Uterus (tissue), 2 donors: ENCODE measurements around the gene EXOC2.

Experiments used
- CTCF ChIP-seq, 4 experiments: fragments of 200-600 bp in 2 of 4; fragments of 450-650 bp in 2 of 4; sonication (generic) in 2 of 4; IDR thresholded peaks; one replicate each; pipeline ENCODE4 v1.5.1; 2016 to 2019; ENCODE audit warnings: antibody characterized with exemption in 4 of 4, mild to moderate bottlenecking in 2 of 4, moderate library complexity in 1 of 4
- POLR2A ChIP-seq, 2 donors: fragments of 450-650 bp; IDR thresholded peaks; one replicate each; pipeline ENCODE4 v1.6.1; 2016; ENCODE audit warnings: antibody characterized with exemption in 2 of 2, mild to moderate bottlenecking in 1 of 2, moderate library complexity in 1 of 2

DNA sequence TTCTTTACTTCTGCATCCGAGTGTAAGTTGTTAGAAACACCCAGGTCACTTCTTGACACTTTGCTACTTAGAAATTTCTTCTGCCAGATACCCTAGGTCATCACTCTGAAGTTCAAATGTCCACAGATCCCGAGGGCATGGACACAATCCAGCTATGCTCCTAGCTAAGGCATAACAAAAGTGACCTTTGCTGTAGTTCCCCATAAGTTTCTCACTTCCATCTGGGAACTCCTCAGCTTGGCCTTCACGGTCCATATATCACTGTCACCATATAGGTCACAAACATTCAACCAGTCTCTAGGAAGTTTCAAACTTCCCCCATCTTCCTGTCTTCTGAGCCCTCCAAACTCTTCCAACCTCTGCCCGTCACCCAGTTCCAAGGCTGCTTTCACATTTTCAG is 236.1 kb downstream of the EXOC2 start:
- no peak for TF ChIP-seq CTCF (IDR thresholded peaks at IDR 0.05)
- TF ChIP-seq POLR2A (IDR thresholded peaks at IDR 0.05) = no peak
